Neural progenitor cell (in vitro differentiated cells): ENCODE data around the gene UBL4B. TPM values are rescaled to one million over a fixed set of nuclear protein-coding genes. Genes with fewer than 3 reads are reported as not detected.

Experiments used
- DNase-seq: peaks from one replicate; pipeline ENCODE4 v3.0.0-alpha.2; 2016; ENCODE audit warnings: low spot score
- H2AFZ ChIP-seq: fragments of 200-600 bp; sonication (generic); replicated peaks from 2 replicates; pipeline ENCODE4 v1.6.1; 2016; ENCODE audit warnings: antibody characterized with exemption
- H3F3A ChIP-seq: fragments of 200-600 bp; sonication (generic); 2 replicates; pipeline ENCODE4 v1.6.1; 2016; ENCODE audit warnings: antibody characterized with exemption, low read depth
- H3K27ac ChIP-seq: fragments of 200-600 bp; sonication (generic); 2 replicates; pipeline ENCODE4 v1.5.1; 2016; ENCODE audit warnings: mild to moderate bottlenecking
- H3K27me3 ChIP-seq: fragments of 200-600 bp; sonication (generic); 2 replicates; pipeline ENCODE4 v1.6.1; 2016; ENCODE audit warnings: mild to moderate bottlenecking, moderate library complexity
- H3K36me3 ChIP-seq: fragments of 200-600 bp; sonication (generic); 2 replicates; pipeline ENCODE4 v1.5.1; 2016
- H3K4me1 ChIP-seq: fragments of 200-600 bp; sonication (generic); 2 replicates; pipeline ENCODE4 v1.6.1; 2016; ENCODE audit warnings: mixed run types
- H3K4me2 ChIP-seq: fragments of 200-600 bp; sonication (generic); 2 replicates; pipeline ENCODE4 v1.6.1; 2016
- H3K4me3 ChIP-seq: fragments of 200-600 bp; sonication (generic); 2 replicates; pipeline ENCODE4 v1.5.1; 2016
- H3K79me2 ChIP-seq: fragments of 200-600 bp; sonication (generic); 2 replicates; pipeline ENCODE4 v1.6.1; 2016; ENCODE audit warnings: low read depth
- H3K9ac ChIP-seq: fragments of 200-600 bp; sonication (generic); 2 replicates; pipeline ENCODE4 v1.6.1; 2016
- H3K9me3 ChIP-seq: fragments of 200-600 bp; sonication (generic); 2 replicates; pipeline ENCODE4 v1.5.1; 2016; ENCODE audit warnings: low read depth
- H4K20me1 ChIP-seq: fragments of 200-600 bp; sonication (generic); 2 replicates; pipeline ENCODE4 v1.6.1; 2016; ENCODE audit warnings: low read depth
- H3K27ac Mint-ChIP-seq: 3 replicates; pipeline ENCODE4 v1.8.0; 2021; ENCODE audit warnings: mixed read lengths
- H3K27me3 Mint-ChIP-seq: 2 replicates; pipeline ENCODE4 v1.8.0; 2022; ENCODE audit warnings: low read depth, mild to moderate bottlenecking, inconsistent platforms, moderate library complexity, mixed read lengths; ENCODE audit not compliant: insufficient read depth
- H3K36me3 Mint-ChIP-seq: 3 replicates; pipeline ENCODE4 v1.8.0; 2021; ENCODE audit warnings: mixed read lengths
- H3K4me1 Mint-ChIP-seq: 3 replicates; pipeline ENCODE4 v1.8.0; 2021; ENCODE audit warnings: mixed read lengths
- H3K4me3 Mint-ChIP-seq: 3 replicates; pipeline ENCODE4 v1.8.0; 2021; ENCODE audit warnings: mild to moderate bottlenecking, moderate library complexity, mixed read lengths
- H3K9me3 Mint-ChIP-seq: 3 replicates; pipeline ENCODE4 v1.8.0; 2020; ENCODE audit warnings: mixed read lengths
- CTCF ChIP-seq: fragments of 200-600 bp; sonication (generic); IDR thresholded peaks from 2 replicates; pipeline ENCODE4 v1.5.1; 2017; ENCODE audit warnings: antibody characterized with exemption, mild to moderate bottlenecking
- EZH2 ChIP-seq: fragments of 200-600 bp; sonication (generic); IDR thresholded peaks from 2 replicates; pipeline ENCODE4 v1.6.1; 2017; ENCODE audit warnings: antibody characterized with exemption, mild to moderate bottlenecking, moderate library complexity
- EZH2phosphoT487 ChIP-seq: fragments of 200-600 bp; sonication (generic); IDR thresholded peaks from 2 replicates; pipeline ENCODE4 v1.6.1; 2017; ENCODE audit warnings: antibody characterized with exemption
- total RNA-seq: library from RNA; depleted of rRNA; stranded (reverse); fragments of >200 nt; gene quantifications from 2 replicates; pipeline ENCODE4 v1.2.3, GENCODE V29; 2015; ENCODE audit warnings: low replicate concordance

Gene UBL4B
- total RNA-seq, 1 donor from 2014 or later = not detected

GRCh38 chr1:110160538-110161100 is 48.4 kb downstream of the UBL4B start:
- TF ChIP-seq EZH2 = no peak
- no peak for TF ChIP-seq EZH2phosphoT487
- no peak for TF ChIP-seq CTCF
- H3K9me3 Mint-ChIP-seq = no peaks in the 10 kb centered on the region
- H3K9me3 ChIP-seq = no peaks in the 10 kb centered on the region
- H4K20me1 ChIP-seq = peaks cover 2% of the 10 kb centered on the region
- no peak for DNase-seq
- no peaks in the 10 kb centered on the region for H3K4me1 ChIP-seq
- H3F3A ChIP-seq = no peaks in the 10 kb centered on the region
- H3K79me2 ChIP-seq = no peaks in the 10 kb centered on the region
- H3K4me3 Mint-ChIP-seq = no peak overlapping the region
- H3K27me3 ChIP-seq = peaks cover 10% of the 10 kb centered on the region
- no peak overlapping the region for H3K9ac ChIP-seq
- H3K36me3 ChIP-seq = no peaks in the 10 kb centered on the region
- H3K27ac ChIP-seq = no peak overlapping the region
- H3K27ac Mint-ChIP-seq = no peak overlapping the region
- no peak overlapping the region for H3K4me2 ChIP-seq
- H3K4me3 ChIP-seq = no peak overlapping the region
- H3K27me3 Mint-ChIP-seq = peaks cover 31% of the 10 kb centered on the region
- H2AFZ ChIP-seq = no peak overlapping the region
- H3K4me1 Mint-ChIP-seq = no peaks in the 10 kb centered on the region
- H3K36me3 Mint-ChIP-seq = no peaks in the 10 kb centered on the region

DNA sequence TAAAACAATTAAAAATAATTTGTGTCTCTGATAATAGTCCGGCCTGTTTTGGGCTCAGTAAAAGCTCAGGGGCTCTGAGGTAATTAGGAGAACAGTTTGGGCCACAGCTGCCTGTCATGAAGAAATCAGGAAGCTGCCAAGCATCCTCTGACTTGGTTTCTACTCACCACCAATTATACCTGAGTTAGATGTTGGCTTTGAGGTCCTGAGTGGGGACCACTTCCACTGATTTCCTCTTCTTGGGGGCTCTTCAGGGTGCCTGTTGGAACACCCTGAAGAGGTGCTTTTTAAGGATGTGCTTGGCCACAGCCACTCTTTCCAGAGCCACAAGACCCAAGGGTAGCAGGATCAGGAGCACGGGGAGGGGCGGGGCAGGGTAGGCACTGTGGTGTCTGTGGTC is 48.9 kb downstream of the UBL4B start:
- Mint-ChIP-seq H3K27me3 (peaks cover 25% of the 10 kb centered on the region), H3K4me1 (no peaks in the 10 kb centered on the region), H3K36me3 (no peaks in the 10 kb centered on the region), H3K27ac (no peak overlapping the region), H3K9me3 (no peaks in the 10 kb centered on the region), H3K4me3 (no peak overlapping the region)
- Histone ChIP-seq H3K79me2 (no peaks in the 10 kb centered on the region), H3K36me3 (no peaks in the 10 kb centered on the region), H3F3A (no peaks in the 10 kb centered on the region), H2AFZ (no peak overlapping the region), H3K9me3 (no peaks in the 10 kb centered on the region), H3K4me1 (no peaks in the 10 kb centered on the region), H3K4me2 (no peak overlapping the region), H4K20me1 (no peaks in the 10 kb centered on the region), H3K27ac (no peak overlapping the region), H3K4me3 (no peak overlapping the region), H3K27me3 (peaks cover 8% of the 10 kb centered on the region), H3K9ac (no peak overlapping the region)
- TF ChIP-seq EZH2phosphoT487 (no peak), EZH2 (no peak), CTCF (no peak)
- no peak for DNase-seq

DNA sequence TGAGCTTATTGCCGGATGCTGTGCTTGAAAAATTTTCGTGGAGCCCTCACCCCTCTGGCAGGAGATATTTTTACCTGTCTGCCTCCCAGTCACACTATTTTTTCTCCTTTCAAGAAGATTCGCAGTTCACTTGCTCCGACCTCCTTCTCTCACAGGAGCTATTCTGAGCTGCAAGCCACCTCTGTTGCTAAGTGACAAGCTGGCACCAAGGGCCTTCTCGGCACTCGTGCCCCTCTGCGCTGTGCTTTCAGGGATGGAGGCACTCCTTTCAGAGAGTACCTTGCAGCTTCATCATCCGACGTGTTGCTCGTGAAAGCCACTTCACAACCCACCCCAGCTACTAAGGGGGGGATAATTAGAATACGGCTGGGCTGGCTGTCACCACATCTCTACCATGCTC is 49.6 kb downstream of the UBL4B start:
- Mint-ChIP-seq H3K36me3 (no peaks in the 10 kb centered on the region), H3K4me1 (no peaks in the 10 kb centered on the region), H3K4me3 (no peak overlapping the region), H3K27me3 (peaks cover 25% of the 10 kb centered on the region), H3K9me3 (no peaks in the 10 kb centered on the region), H3K27ac (no peak overlapping the region)
- H3K27me3 ChIP-seq = peaks cover 4% of the 10 kb centered on the region
- no peak overlapping the region for H3K4me2 ChIP-seq
- H4K20me1 ChIP-seq = no peaks in the 10 kb centered on the region
- no peaks in the 10 kb centered on the region for H3K4me1 ChIP-seq
- TF ChIP-seq EZH2phosphoT487 = no peak
- no peak for TF ChIP-seq EZH2
- TF ChIP-seq CTCF = no peak
- H3K79me2 ChIP-seq = no peaks in the 10 kb centered on the region
- H3K9ac ChIP-seq = no peak overlapping the region
- no peak for DNase-seq
- H3K36me3 ChIP-seq = no peaks in the 10 kb centered on the region
- no peaks in the 10 kb centered on the region for H3K9me3 ChIP-seq
- H3K4me3 ChIP-seq = no peak overlapping the region
- H3F3A ChIP-seq = no peaks in the 10 kb centered on the region
- no peak overlapping the region for H3K27ac ChIP-seq
- no peak overlapping the region for H2AFZ ChIP-seq

Other genes with a start within 250 kb of the UBL4B start
- gene CSF1, start 201.6 kb upstream of the UBL4B start, total RNA-seq = 2.7 and 5.0 TPM in 2 replicates
- 62.5 and 65.5 TPM in 2 replicates for gene AHCYL1, start 127.7 kb upstream of the UBL4B start, total RNA-seq
- 55.0 and 67.5 TPM in 2 replicates for gene STRIP1, start 77.8 kb upstream of the UBL4B start, total RNA-seq
- gene ALX3, start 41.8 kb upstream of the UBL4B start, total RNA-seq = 1.1 TPM in 1 of 2 replicates, not detected in the other
- gene SLC6A17, start 38.1 kb downstream of the UBL4B start, total RNA-seq = 0.06 TPM in 1 of 2 replicates, not detected in the other
- gene KCNC4, start 97.9 kb downstream of the UBL4B start, total RNA-seq = 1.3 and 2.0 TPM in 2 replicates
- gene RBM15, start 226.9 kb downstream of the UBL4B start, total RNA-seq = 66.9 and 83.7 TPM in 2 replicates